HG03103 (cell line): ENCODE data around the gene ADCY7.
"Not testable (repeated sequence)": the region's sequence is repeated elsewhere in the genome, so short reads cannot be mapped to it uniquely, and the experiment has no call there.

Experiments
- ATAC-seq: cut with Tn5 transposase; IDR thresholded peaks from one replicate; pipeline ENCODE4 v1.9.1; 2021; ENCODE audit warnings: low read depth; ENCODE audit not compliant: unreplicated experiment

Gene ADCY7

GRCh38 chr16:50266337-50267091 is at the start of gene ADCY7:
Gene ADCY7 (plus strand): TSS chr16:50266551. CDS start chr16:50288180, 21,629 bp downstream.
- ATAC-seq = peak; percentile 70

GRCh38 chr16:50219402-50219975 is 46.9 kb upstream of the ADCY7 start:
- no peak for ATAC-seq

- ATAC-seq = no peak
Measured at GRCh38 chr16:50224286-50224685, 42.1 kb upstream of the ADCY7 start.

GRCh38 chr16:50227120-50227519 is 39.2 kb upstream of the ADCY7 start:
- no peak for ATAC-seq

- no peak for ATAC-seq
Measured at GRCh38 chr16:50227665-50228064, 38.7 kb upstream of the ADCY7 start.

- no peak for ATAC-seq
Measured at GRCh38 chr16:50228364-50228868, 37.9 kb upstream of the ADCY7 start.

GRCh38 chr16:50229149-50229726 is 37.1 kb upstream of the ADCY7 start:
- ATAC-seq = no peak

- ATAC-seq = no peak
Measured at GRCh38 chr16:50234771-50235556, 31.4 kb upstream of the ADCY7 start.

- no peak for ATAC-seq
Measured at GRCh38 chr16:50235581-50235980, 30.8 kb upstream of the ADCY7 start.

GRCh38 chr16:50238314-50238713 is 28.0 kb upstream of the ADCY7 start:
- no peak for ATAC-seq

- no peak for ATAC-seq
Measured at GRCh38 chr16:50238868-50239301, 27.5 kb upstream of the ADCY7 start.

GRCh38 chr16:50243024-50243423 is 23.3 kb upstream of the ADCY7 start:
- ATAC-seq = not testable (repeated sequence)

GRCh38 chr16:50244140-50244503 is 22.2 kb upstream of the ADCY7 start:
- no peak for ATAC-seq

- no peak for ATAC-seq
Measured at GRCh38 chr16:50244504-50245416, 21.6 kb upstream of the ADCY7 start.

- peak; percentile 66 for ATAC-seq
Measured at GRCh38 chr16:50245417-50246298, 20.7 kb upstream of the ADCY7 start.

- no peak for ATAC-seq
Measured at GRCh38 chr16:50246299-50247122, 19.8 kb upstream of the ADCY7 start.

- ATAC-seq = no peak
Measured at GRCh38 chr16:50247123-50247905, 19.0 kb upstream of the ADCY7 start.
